ENCODE results near the gene PTPRK. TPM values are rescaled to one million over a fixed set of nuclear protein-coding genes. Genes with fewer than 3 reads are reported as not detected.
A peak's percentile ranks its signal among the peaks of the same experiment; 100 is the strongest.

PTPRK gene
- total RNA-seq, 1 donor from 2014 or later, result 50.3 TPM

- no peaks in the 10 kb centered on the region for H3K36me3 Mint-ChIP-seq (ENCODE audit: unreplicated experiment)
- H3K9me3 Mint-ChIP-seq (ENCODE audit: unreplicated experiment), result peaks cover 4% of the 10 kb centered on the region
- H3K4me1 Mint-ChIP-seq (ENCODE audit: low read depth, unreplicated experiment), result peaks cover 38% of the 10 kb centered on the region
- TF ChIP-seq, protein P1, sequence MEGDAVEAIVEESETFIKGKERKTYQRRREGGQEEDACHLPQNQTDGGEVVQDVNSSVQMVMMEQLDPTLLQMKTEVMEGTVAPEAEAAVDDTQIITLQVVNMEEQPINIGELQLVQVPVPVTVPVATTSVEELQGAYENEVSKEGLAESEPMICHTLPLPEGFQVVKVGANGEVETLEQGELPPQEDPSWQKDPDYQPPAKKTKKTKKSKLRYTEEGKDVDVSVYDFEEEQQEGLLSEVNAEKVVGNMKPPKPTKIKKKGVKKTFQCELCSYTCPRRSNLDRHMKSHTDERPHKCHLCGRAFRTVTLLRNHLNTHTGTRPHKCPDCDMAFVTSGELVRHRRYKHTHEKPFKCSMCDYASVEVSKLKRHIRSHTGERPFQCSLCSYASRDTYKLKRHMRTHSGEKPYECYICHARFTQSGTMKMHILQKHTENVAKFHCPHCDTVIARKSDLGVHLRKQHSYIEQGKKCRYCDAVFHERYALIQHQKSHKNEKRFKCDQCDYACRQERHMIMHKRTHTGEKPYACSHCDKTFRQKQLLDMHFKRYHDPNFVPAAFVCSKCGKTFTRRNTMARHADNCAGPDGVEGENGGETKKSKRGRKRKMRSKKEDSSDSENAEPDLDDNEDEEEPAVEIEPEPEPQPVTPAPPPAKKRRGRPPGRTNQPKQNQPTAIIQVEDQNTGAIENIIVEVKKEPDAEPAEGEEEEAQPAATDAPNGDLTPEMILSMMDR (IDR thresholded peaks at IDR 0.05; ENCODE audit: partially characterized antibody, unreplicated experiment), result no peak
- no peaks in the 10 kb centered on the region for H3K27me3 Mint-ChIP-seq (ENCODE audit: unreplicated experiment)
- no peak for DNase-seq
- H3K4me3 Mint-ChIP-seq (ENCODE audit: unreplicated experiment), result peak overlapping the region; percentile 39
- peak overlapping the region; percentile 85 for H3K27ac Mint-ChIP-seq (ENCODE audit: unreplicated experiment)
These were observed 370.6 kb downstream of the PTPRK start for GRCh38 chr6:128149796-128150195.

DNA sequence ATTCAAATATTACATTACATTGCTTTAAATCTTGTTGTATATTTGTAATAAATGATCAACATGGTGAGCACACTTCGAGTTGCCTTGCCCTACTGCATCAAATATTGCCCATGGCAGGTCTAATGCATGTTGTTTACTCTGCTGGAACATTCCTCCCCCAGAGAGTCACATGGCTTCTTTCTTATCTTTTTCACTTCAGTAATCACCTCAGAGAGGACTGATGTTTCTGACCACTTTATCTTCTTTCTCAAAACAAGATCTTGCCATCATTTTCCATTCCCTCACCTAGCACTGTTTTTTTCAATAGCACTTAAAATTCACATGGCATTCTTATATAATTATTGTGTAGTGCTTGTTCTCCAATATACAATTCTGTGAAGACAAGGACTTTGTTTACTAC lies 376.1 kb downstream of the PTPRK start:
- Mint-ChIP-seq H3K27ac (ENCODE audit: unreplicated experiment) (no peak overlapping the region), H3K4me1 (ENCODE audit: low read depth, unreplicated experiment) (peaks cover 15% of the 10 kb centered on the region), H3K4me3 (ENCODE audit: unreplicated experiment) (no peak overlapping the region), H3K9me3 (ENCODE audit: unreplicated experiment) (peaks cover 2% of the 10 kb centered on the region), H3K27me3 (ENCODE audit: unreplicated experiment) (no peaks in the 10 kb centered on the region), H3K36me3 (ENCODE audit: unreplicated experiment) (no peaks in the 10 kb centered on the region)
- TF ChIP-seq, protein P1 (IDR thresholded peaks at IDR 0.05; ENCODE audit: partially characterized antibody, unreplicated experiment), result no peak
- no peak for DNase-seq

- Mint-ChIP-seq H3K27me3 (ENCODE audit: unreplicated experiment) (no peaks in the 10 kb centered on the region), H3K36me3 (ENCODE audit: unreplicated experiment) (no peaks in the 10 kb centered on the region), H3K9me3 (ENCODE audit: unreplicated experiment) (peaks cover 2% of the 10 kb centered on the region), H3K4me3 (ENCODE audit: unreplicated experiment) (no peak overlapping the region), H3K27ac (ENCODE audit: unreplicated experiment) (no peak overlapping the region), H3K4me1 (ENCODE audit: low read depth, unreplicated experiment) (peaks cover 16% of the 10 kb centered on the region)
- TF ChIP-seq, protein P1 (IDR thresholded peaks at IDR 0.05; ENCODE audit: partially characterized antibody, unreplicated experiment), result no peak
- no peak for DNase-seq
These were observed 378.5 kb downstream of the PTPRK start for GRCh38 chr6:128141932-128142331.

DNA sequence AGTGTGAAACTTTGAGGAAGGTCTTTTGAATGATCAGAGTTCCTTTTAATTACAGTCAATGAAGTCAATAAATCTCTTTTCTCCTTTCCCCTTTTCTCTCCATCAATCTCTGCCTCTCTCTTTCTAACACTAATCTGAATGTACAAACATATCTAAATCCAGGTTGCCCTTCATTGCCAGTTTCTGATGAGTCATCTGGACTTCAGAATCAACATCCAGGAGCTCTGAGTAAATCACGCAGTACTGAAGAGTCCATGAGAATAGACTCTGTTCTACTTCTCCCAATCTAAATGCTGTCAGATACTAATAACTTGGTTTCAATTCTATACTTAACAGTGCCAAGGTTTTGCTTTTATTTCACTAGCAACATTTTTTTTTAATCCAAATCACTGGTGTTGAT lies 380.9 kb downstream of the PTPRK start:
- no peak overlapping the region for H3K4me3 Mint-ChIP-seq (ENCODE audit: unreplicated experiment)
- H3K27me3 Mint-ChIP-seq (ENCODE audit: unreplicated experiment), result no peaks in the 10 kb centered on the region
- H3K36me3 Mint-ChIP-seq (ENCODE audit: unreplicated experiment), result no peaks in the 10 kb centered on the region
- TF ChIP-seq, protein P1 (IDR thresholded peaks at IDR 0.05; ENCODE audit: partially characterized antibody, unreplicated experiment), result no peak
- H3K9me3 Mint-ChIP-seq (ENCODE audit: unreplicated experiment), result no peaks in the 10 kb centered on the region
- DNase-seq, result no peak
- no peak overlapping the region for H3K27ac Mint-ChIP-seq (ENCODE audit: unreplicated experiment)
- H3K4me1 Mint-ChIP-seq (ENCODE audit: low read depth, unreplicated experiment), result peaks cover 12% of the 10 kb centered on the region

GRCh38 chr6:128138694-128139093 lies 381.7 kb downstream of the PTPRK start:
- TF ChIP-seq, protein P1 (IDR thresholded peaks at IDR 0.05; ENCODE audit: partially characterized antibody, unreplicated experiment), result no peak
- no peak for DNase-seq
- Mint-ChIP-seq H3K36me3 (ENCODE audit: unreplicated experiment) (no peaks in the 10 kb centered on the region), H3K4me1 (ENCODE audit: low read depth, unreplicated experiment) (peaks cover 9% of the 10 kb centered on the region), H3K27me3 (ENCODE audit: unreplicated experiment) (no peaks in the 10 kb centered on the region), H3K27ac (ENCODE audit: unreplicated experiment) (no peak overlapping the region), H3K4me3 (ENCODE audit: unreplicated experiment) (no peak overlapping the region), H3K9me3 (ENCODE audit: unreplicated experiment) (no peaks in the 10 kb centered on the region)

All from glutamatergic neuron (in vitro differentiated cells).